Choroid plexus epithelial cell (primary cell): ENCODE data around the gene CREB5.

Source experiments
- DNase-seq: peaks from one replicate; pipeline ENCODE4 v3.0.0-alpha.2; 2010; ENCODE audit warnings: low read depth
- H3K4me3 ChIP-seq: 2 replicates; pipeline ENCODE4 v1.5.1; 2011; ENCODE audit warnings: low read depth, mild to moderate bottlenecking, control low read depth, low read length, moderate library complexity
- TF ChIP-seq, protein P1 (sequence below): conservative IDR thresholded peaks from 2 replicates; pipeline ENCODE4 v1.5.1; 2011; ENCODE audit warnings: low read depth, mild to moderate bottlenecking, control low read depth, inconsistent platforms, low read length, moderate library complexity

Gene CREB5

GRCh38 chr7:28580665-28581064 lies 168.3 kb downstream of the CREB5 start:
- no peak for DNase-seq
- H3K4me3 ChIP-seq: no peak overlapping the region
- TF ChIP-seq, protein P1, sequence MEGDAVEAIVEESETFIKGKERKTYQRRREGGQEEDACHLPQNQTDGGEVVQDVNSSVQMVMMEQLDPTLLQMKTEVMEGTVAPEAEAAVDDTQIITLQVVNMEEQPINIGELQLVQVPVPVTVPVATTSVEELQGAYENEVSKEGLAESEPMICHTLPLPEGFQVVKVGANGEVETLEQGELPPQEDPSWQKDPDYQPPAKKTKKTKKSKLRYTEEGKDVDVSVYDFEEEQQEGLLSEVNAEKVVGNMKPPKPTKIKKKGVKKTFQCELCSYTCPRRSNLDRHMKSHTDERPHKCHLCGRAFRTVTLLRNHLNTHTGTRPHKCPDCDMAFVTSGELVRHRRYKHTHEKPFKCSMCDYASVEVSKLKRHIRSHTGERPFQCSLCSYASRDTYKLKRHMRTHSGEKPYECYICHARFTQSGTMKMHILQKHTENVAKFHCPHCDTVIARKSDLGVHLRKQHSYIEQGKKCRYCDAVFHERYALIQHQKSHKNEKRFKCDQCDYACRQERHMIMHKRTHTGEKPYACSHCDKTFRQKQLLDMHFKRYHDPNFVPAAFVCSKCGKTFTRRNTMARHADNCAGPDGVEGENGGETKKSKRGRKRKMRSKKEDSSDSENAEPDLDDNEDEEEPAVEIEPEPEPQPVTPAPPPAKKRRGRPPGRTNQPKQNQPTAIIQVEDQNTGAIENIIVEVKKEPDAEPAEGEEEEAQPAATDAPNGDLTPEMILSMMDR: no peak

GRCh38 chr7:28581351-28581750 lies 169.0 kb downstream of the CREB5 start:
- TF ChIP-seq, protein P1: no peak
- DNase-seq: no peak
- no peak overlapping the region for H3K4me3 ChIP-seq

- TF ChIP-seq, protein P1: no peak
- H3K4me3 ChIP-seq: no peak overlapping the region
- DNase-seq: no peak
These were observed 169.9 kb downstream of the CREB5 start for GRCh38 chr7:28582226-28582625.

- H3K4me3 ChIP-seq: no peak overlapping the region
- TF ChIP-seq, protein P1: no peak
- DNase-seq: no peak
These were observed 171.9 kb downstream of the CREB5 start for GRCh38 chr7:28584235-28584634.

DNA sequence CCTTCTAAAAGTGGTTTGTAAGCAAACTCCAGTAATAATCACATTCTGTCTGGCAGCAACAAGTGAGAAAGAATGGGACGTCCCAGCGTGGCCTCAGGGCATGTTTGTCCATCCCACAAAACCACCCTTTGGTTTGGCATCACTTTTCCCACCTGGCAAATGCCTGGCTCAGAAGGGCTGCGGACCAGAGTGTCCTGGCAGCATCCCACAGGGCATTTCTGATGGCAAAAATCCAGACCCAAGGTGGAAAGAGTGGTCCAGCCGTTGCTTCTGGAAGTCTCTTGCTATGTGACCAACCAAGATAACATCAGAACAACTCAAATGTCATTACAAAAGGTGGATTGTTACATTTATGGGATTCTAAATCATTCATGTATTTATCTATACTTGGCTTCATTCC lies 174.4 kb downstream of the CREB5 start:
- no peak for DNase-seq
- no peak overlapping the region for H3K4me3 ChIP-seq
- TF ChIP-seq, protein P1: no peak

GRCh38 chr7:28587211-28587610 lies 174.9 kb downstream of the CREB5 start:
- TF ChIP-seq, protein P1: no peak
- DNase-seq: peak; percentile 12
- H3K4me3 ChIP-seq: no peak overlapping the region

DNA sequence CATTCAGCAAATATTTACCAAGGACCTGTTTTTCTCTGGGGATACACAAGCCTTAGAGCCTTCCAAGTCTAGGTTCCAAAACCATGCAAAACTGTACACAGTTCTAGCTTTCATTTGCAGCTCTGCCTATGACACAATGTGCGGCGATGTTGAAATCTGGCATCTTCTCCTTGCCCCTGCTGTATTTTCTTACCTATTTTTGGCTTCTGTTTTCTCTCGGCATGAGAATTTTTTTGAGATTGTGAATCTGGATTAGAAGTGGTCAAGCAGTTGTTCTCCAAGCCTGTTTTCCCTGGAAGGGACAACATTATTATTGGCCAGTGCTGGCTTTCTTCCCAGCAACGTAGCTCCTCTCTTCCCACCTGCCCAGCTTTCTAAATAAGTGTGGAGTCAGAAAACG lies 176.3 kb downstream of the CREB5 start:
- H3K4me3 ChIP-seq: no peak overlapping the region
- TF ChIP-seq, protein P1: no peak
- no peak for DNase-seq
